Tibial artery (tissue), 4 donors: Measurements from ENCODE around the gene UBE2C.

Source experiments
- DNase-seq, 2 donors: peaks; one replicate each; pipeline ENCODE4 v3.0.0-alpha.2; 2019
- H3K27ac ChIP-seq, 2 donors: fragments of 200-600 bp; sonication (generic) in 1 of 2; 1 replicate in 1 of 2; 2 replicates in 1 of 2; pipeline ENCODE4 v1.5.1; 2018 to 2019; ENCODE audit warnings: mild to moderate bottlenecking in 1 of 2
- H3K27me3 ChIP-seq, 2 donors: fragments of 200-600 bp; sonication (generic) in 1 of 2; one replicate each; pipeline versions ENCODE4 v1.5.1 to v1.6.0; 2016 to 2019
- H3K36me3 ChIP-seq, 3 donors: fragments of 200-600 bp; sonication (generic) in 2 of 3; one replicate each; pipeline ENCODE4 v1.5.1; 2016 to 2019; ENCODE audit warnings: mild to moderate bottlenecking in 2 of 3
- H3K4me1 ChIP-seq, 4 donors: fragments of 200-600 bp; sonication (generic) in 2 of 4; 1 replicate in 3 of 4; 2 replicates in 1 of 4; pipeline ENCODE4 v1.5.1; 2016 to 2019
- H3K4me3 ChIP-seq, 2 donors: fragments of 200-600 bp; sonication (generic) in 1 of 2; 1 replicate in 1 of 2; 2 replicates in 1 of 2; pipeline ENCODE4 v1.5.1; 2018 to 2019; ENCODE audit warnings: mild to moderate bottlenecking in 2 of 2
- H3K9me3 ChIP-seq, 3 donors: fragments of 200-600 bp; sonication (generic) in 1 of 3; one replicate each; pipeline ENCODE4 v1.5.1; 2016 to 2019
- intact Hi-C: fragments of 100-400 bp; cut with DNase I; formaldehyde crosslinking; loops from one replicate; pipeline ENCODE4 v1.15.0; 2023; ENCODE audit warnings: low total_unique reads
- TF ChIP-seq, protein P1 (sequence below), 2 experiments: fragments of 200-600 bp in 1 of 2; fragments of 450-650 bp in 1 of 2; IDR thresholded peaks; one replicate each; pipeline ENCODE4 v1.5.1; 2017 to 2019; ENCODE audit warnings: antibody characterized with exemption in 2 of 2, mild to moderate bottlenecking in 1 of 2, moderate library complexity in 1 of 2

UBE2C gene

GRCh38 chr20:45848969-45849582, 36.6 kb downstream of the UBE2C start:
- no peaks in the 10 kb centered on the region for H3K9me3 ChIP-seq
- TF ChIP-seq, protein P1, sequence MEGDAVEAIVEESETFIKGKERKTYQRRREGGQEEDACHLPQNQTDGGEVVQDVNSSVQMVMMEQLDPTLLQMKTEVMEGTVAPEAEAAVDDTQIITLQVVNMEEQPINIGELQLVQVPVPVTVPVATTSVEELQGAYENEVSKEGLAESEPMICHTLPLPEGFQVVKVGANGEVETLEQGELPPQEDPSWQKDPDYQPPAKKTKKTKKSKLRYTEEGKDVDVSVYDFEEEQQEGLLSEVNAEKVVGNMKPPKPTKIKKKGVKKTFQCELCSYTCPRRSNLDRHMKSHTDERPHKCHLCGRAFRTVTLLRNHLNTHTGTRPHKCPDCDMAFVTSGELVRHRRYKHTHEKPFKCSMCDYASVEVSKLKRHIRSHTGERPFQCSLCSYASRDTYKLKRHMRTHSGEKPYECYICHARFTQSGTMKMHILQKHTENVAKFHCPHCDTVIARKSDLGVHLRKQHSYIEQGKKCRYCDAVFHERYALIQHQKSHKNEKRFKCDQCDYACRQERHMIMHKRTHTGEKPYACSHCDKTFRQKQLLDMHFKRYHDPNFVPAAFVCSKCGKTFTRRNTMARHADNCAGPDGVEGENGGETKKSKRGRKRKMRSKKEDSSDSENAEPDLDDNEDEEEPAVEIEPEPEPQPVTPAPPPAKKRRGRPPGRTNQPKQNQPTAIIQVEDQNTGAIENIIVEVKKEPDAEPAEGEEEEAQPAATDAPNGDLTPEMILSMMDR (IDR thresholded peaks at IDR 0.05) = no peak

GRCh38 chr20:45850238-45850637, 37.8 kb downstream of the UBE2C start:
- intact Hi-C loops = no loop called here
- Histone ChIP-seq H3K27me3 (no peaks in the 10 kb centered on the region), H3K9me3 (no peaks in the 10 kb centered on the region), H3K4me1 (peaks cover 0 to 11% (median 9%) of the 10 kb centered on the region in 4 donors), H3K27ac (no peak overlapping the region), H3K4me3 (no peak overlapping the region), H3K36me3 (peaks cover 21 to 76% (median 27%) of the 10 kb centered on the region in 3 donors)
- no peak for DNase-seq
- TF ChIP-seq, protein P1 (IDR thresholded peaks at IDR 0.05) = no peak

More at GRCh38 chr20:45848969-45849582, 36.6 kb downstream of the UBE2C start:
- no peaks in the 10 kb centered on the region for H3K27me3 ChIP-seq
- no peak overlapping the region for H3K27ac ChIP-seq
- peaks cover 31 to 82% (median 34%) of the 10 kb centered on the region in 3 donors for H3K36me3 ChIP-seq
- DNase-seq = no peak
- intact Hi-C loops = no loop called here
- H3K4me1 ChIP-seq = no peaks in the 10 kb centered on the region
- H3K4me3 ChIP-seq = no peak overlapping the region

GRCh38 chr20:45850926-45851325, 38.5 kb downstream of the UBE2C start:
- Histone ChIP-seq H3K27me3 (no peaks in the 10 kb centered on the region), H3K9me3 (no peaks in the 10 kb centered on the region), H3K4me3 (no peak overlapping the region), H3K36me3 (peaks cover 17 to 70% (median 23%) of the 10 kb centered on the region in 3 donors), H3K27ac (no peak overlapping the region), H3K4me1 (peaks cover 0 to 18% (median 16%) of the 10 kb centered on the region in 4 donors)
- intact Hi-C loops = no loop called here
- DNase-seq = no peak
- TF ChIP-seq, protein P1 (IDR thresholded peaks at IDR 0.05) = no peak

DNA sequence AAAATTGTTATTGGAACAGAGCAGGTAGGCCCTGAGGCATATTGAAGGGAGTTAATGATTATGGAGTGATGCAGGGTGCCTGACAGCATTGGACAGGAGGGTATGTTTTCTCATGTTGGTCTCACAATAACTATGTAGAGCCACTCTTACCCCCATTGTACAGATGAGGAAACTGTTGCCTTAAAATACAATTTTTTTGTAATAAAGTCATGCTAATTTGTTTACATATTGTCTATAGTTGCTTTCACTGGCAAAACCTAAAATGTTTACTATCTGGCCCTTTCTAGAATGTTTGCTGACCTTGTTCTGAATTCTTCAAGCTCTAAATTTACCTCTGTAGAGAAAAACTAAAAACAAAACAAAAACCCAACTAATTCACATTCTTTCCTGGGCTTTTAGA, 39.1 kb downstream of the UBE2C start:
- DNase-seq = no peak
- TF ChIP-seq, protein P1 (IDR thresholded peaks at IDR 0.05) = no peak
- Histone ChIP-seq H3K4me3 (no peak overlapping the region), H3K36me3 (peaks cover 17 to 64% (median 17%) of the 10 kb centered on the region in 3 donors), H3K9me3 (no peaks in the 10 kb centered on the region), H3K4me1 (peaks cover 0 to 24% (median 20%) of the 10 kb centered on the region in 4 donors), H3K27me3 (no peaks in the 10 kb centered on the region), H3K27ac (no peak overlapping the region)
- intact Hi-C loops = no loop called here

DNA sequence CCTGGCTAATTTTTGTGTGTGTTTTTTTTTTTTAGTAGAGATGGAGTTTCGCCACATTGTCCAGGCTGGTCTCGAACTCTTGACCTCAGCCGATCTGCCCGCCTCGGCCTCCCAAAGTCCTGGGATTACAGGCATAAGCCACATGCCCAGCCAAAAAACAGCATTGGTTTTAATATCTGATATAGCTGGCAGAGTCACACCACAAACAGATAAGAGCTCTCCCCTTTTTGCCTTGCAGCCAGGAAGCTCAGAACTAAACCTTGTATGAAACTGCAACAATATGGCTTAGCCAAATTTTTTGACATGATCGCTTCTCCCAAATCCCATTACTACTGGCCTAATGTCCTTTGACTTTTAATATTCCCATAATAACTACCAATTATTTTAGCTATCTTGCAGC, 39.9 kb downstream of the UBE2C start:
- TF ChIP-seq, protein P1 (IDR thresholded peaks at IDR 0.05) = no peak
- no peak for DNase-seq
- Histone ChIP-seq H3K4me3 (no peak overlapping the region), H3K9me3 (no peaks in the 10 kb centered on the region), H3K36me3 (peaks cover 11 to 56% (median 17%) of the 10 kb centered on the region in 3 donors), H3K27ac (no peak overlapping the region), H3K4me1 (peaks cover 0 to 26% (median 21%) of the 10 kb centered on the region in 4 donors), H3K27me3 (no peaks in the 10 kb centered on the region)
- intact Hi-C loops = no loop called here
